CD4-positive, alpha-beta memory T cell (primary cell): Measurements from ENCODE around the gene DBF4. TPM values are rescaled to one million over a fixed set of nuclear protein-coding genes. Genes with fewer than 3 reads are reported as not detected.
"Not testable (repeated sequence)": the region's sequence is repeated elsewhere in the genome, so short reads cannot be mapped to it uniquely, and the experiment has no call there.

Source experiments
- CTCF ChIA-PET: fragments of 350-600 bp; sonication (Branson Sonifier 250); formaldehyde crosslinking; loops from one replicate; lab custom pipeline; 2021; ENCODE audit warnings: inconsistent platforms; ENCODE audit not compliant: partially characterized antibody; lab: Charles Lee
- POLR2A ChIA-PET: fragments of 350-600 bp; sonication (Branson Sonifier 250); formaldehyde crosslinking; loops from one replicate; lab custom pipeline; 2021; ENCODE audit not compliant: partially characterized antibody; lab: Charles Lee
- DNase-seq, 5 donors: peaks; one replicate each; pipeline versions ENCODE4 v3.0.0 to v3.0.0-alpha.2; 2020 to 2022; ENCODE audit warnings: mixed read lengths in 1 of 5
- H3K27ac ChIP-seq: one replicate; pipeline ENCODE4 v1.7.0; 2013; ENCODE audit warnings: low read depth, low read length
- H3K27me3 ChIP-seq: 2 replicates; pipeline ENCODE4 v1.7.0; 2013; ENCODE audit warnings: mild to moderate bottlenecking, low read length, moderate library complexity; ENCODE audit not compliant: insufficient read depth
- H3K36me3 ChIP-seq: 2 replicates; pipeline ENCODE4 v1.7.0; 2013; ENCODE audit warnings: mild to moderate bottlenecking, low read length, moderate library complexity; ENCODE audit not compliant: insufficient read depth
- H3K4me1 ChIP-seq: 2 replicates; pipeline ENCODE4 v1.7.0; 2013; ENCODE audit warnings: mild to moderate bottlenecking, low read length, moderate library complexity; ENCODE audit not compliant: insufficient read depth
- H3K4me3 ChIP-seq, 2 donors: one replicate each; pipeline ENCODE4 v1.7.0; 2013; ENCODE audit warnings: low read length in 2 of 2, mild to moderate bottlenecking in 1 of 2
- H3K9me3 ChIP-seq, 2 donors: one replicate each; pipeline ENCODE4 v1.7.0; 2013; ENCODE audit warnings: low read length in 2 of 2, control low read depth in 1 of 2; ENCODE audit not compliant: control insufficient read depth in 1 of 2
- H3K27ac Mint-ChIP-seq, 7 donors: one replicate each; pipeline ENCODE4 v1.8.0; 2020 to 2021; ENCODE audit warnings: mixed read lengths in 7 of 7, mild to moderate bottlenecking in 6 of 7, inconsistent platforms in 3 of 7, moderate library complexity in 3 of 7
- H3K27me3 Mint-ChIP-seq, 2 donors: one replicate each; pipeline ENCODE4 v1.8.0; 2020 to 2021; ENCODE audit warnings: mixed read lengths in 2 of 2
- H3K36me3 Mint-ChIP-seq, 2 donors: one replicate each; pipeline ENCODE4 v1.8.0; 2020 to 2021; ENCODE audit warnings: mixed read lengths in 2 of 2, inconsistent platforms in 1 of 2, mild to moderate bottlenecking in 1 of 2
- H3K4me1 Mint-ChIP-seq, 4 donors: one replicate each; pipeline ENCODE4 v1.8.0; 2020 to 2021; ENCODE audit warnings: mixed read lengths in 4 of 4, mild to moderate bottlenecking in 1 of 4
- H3K4me3 Mint-ChIP-seq, 8 donors: one replicate each; pipeline ENCODE4 v1.8.0; 2020 to 2021; ENCODE audit warnings: mixed read lengths in 8 of 8, mild to moderate bottlenecking in 7 of 8, moderate library complexity in 6 of 8, inconsistent platforms in 3 of 8
- H3K9me3 Mint-ChIP-seq, 8 donors: one replicate each; pipeline ENCODE4 v1.8.0; 2020 to 2021; ENCODE audit warnings: mixed read lengths in 8 of 8, mild to moderate bottlenecking in 5 of 8, inconsistent platforms in 3 of 8, moderate library complexity in 1 of 8
- intact Hi-C: fragments of 100-400 bp; cut with micrococcal nuclease; formaldehyde crosslinking; loops from one replicate; pipeline ENCODE4 v1.15.1; 2023
- polyA plus RNA-seq, 2 donors: library from polyadenylated mRNA; unstranded; fragments of 300-500 nt; fragmentation: Illumina TruSeq; gene quantifications; one replicate each; pipeline ENCODE4 v1.2.3, GENCODE V29; 2021
- total RNA-seq, 2 experiments: library from RNA; stranded (reverse); gene quantifications; one replicate each; pipeline ENCODE4 v1.2.3, GENCODE V29; 2021

The DBF4 gene
- total and polyA plus RNA-seq, 4 experiments from 2014 or later = 25.3 to 29.1 (median 27.9) TPM

- no peak for DNase-seq
- H3K9me3 ChIP-seq = no peaks in the 10 kb centered on the region
- H3K4me3 ChIP-seq = no peak overlapping the region
- CTCF ChIA-PET = no interaction called here
- no peaks in the 10 kb centered on the region for H3K27me3 ChIP-seq
- H3K36me3 ChIP-seq = peaks cover 8% of the 10 kb centered on the region
- no peaks in the 10 kb centered on the region for H3K9me3 Mint-ChIP-seq
- peaks cover 8% of the 10 kb centered on the region for H3K4me1 ChIP-seq
- no peak overlapping the region for H3K4me3 Mint-ChIP-seq
- intact Hi-C loops = loop anchor here (2.0 kb wide), 1 partner anchor 24 kb away; the partner anchor contains the start of genes DBF4 and SLC25A40
- H3K4me1 Mint-ChIP-seq = peaks cover 0 to 11% (median 3%) of the 10 kb centered on the region in 4 donors
- H3K27ac ChIP-seq = no peak overlapping the region
- POLR2A ChIA-PET = no interaction called here
- no peak overlapping the region for H3K27ac Mint-ChIP-seq
- peaks cover 31 to 33% of the 10 kb centered on the region in 2 donors for H3K36me3 Mint-ChIP-seq
- no peaks in the 10 kb centered on the region for H3K27me3 Mint-ChIP-seq
Measured at GRCh38 chr7:87852306-87852705, 24.0 kb upstream of the DBF4 start.

GRCh38 chr7:87853237-87853864 is 22.9 kb upstream of the DBF4 start:
- Mint-ChIP-seq H3K27me3 (no peaks in the 10 kb centered on the region), H3K27ac (no peak overlapping the region), H3K9me3 (no peaks in the 10 kb centered on the region), H3K4me1 (peaks cover 0 to 11% (median 3%) of the 10 kb centered on the region in 4 donors), H3K4me3 (no peak overlapping the region), H3K36me3 (peaks cover 40 to 41% of the 10 kb centered on the region in 2 donors)
- Histone ChIP-seq H3K27me3 (no peaks in the 10 kb centered on the region), H3K27ac (no peak overlapping the region), H3K4me1 (peaks cover 8% of the 10 kb centered on the region), H3K4me3 (no peak overlapping the region), H3K9me3 (no peaks in the 10 kb centered on the region), H3K36me3 (peaks cover 18% of the 10 kb centered on the region)
- POLR2A ChIA-PET = no interaction called here
- intact Hi-C loops = loop anchor here (2.0 kb wide), 1 partner anchor 23 kb away; the partner anchor contains the start of genes DBF4 and SLC25A40
- no peak for DNase-seq
- CTCF ChIA-PET = no interaction called here

GRCh38 chr7:87858417-87859100 is 17.7 kb upstream of the DBF4 start:
- Histone ChIP-seq H3K27ac (no peak overlapping the region), H3K27me3 (no peaks in the 10 kb centered on the region), H3K4me1 (peaks cover under 1% of the 10 kb centered on the region), H3K4me3 (no peak overlapping the region), H3K9me3 (no peaks in the 10 kb centered on the region), H3K36me3 (peaks cover 15% of the 10 kb centered on the region)
- no peaks in the 10 kb centered on the region for H3K9me3 Mint-ChIP-seq
- ChIA-PET POLR2A (no interaction called here), CTCF (no interaction called here)
- intact Hi-C loops = no loop called here
- no peak overlapping the region for H3K4me3 Mint-ChIP-seq
- peaks cover 5 to 11% (median 7%) of the 10 kb centered on the region in 4 donors for H3K4me1 Mint-ChIP-seq
- H3K27me3 Mint-ChIP-seq = no peaks in the 10 kb centered on the region
- peak overlapping the region in 4 of 7 donors; percentile 17 to 69 (median 49) for H3K27ac Mint-ChIP-seq
- no peak for DNase-seq
- H3K36me3 Mint-ChIP-seq = peaks cover 28 to 34% of the 10 kb centered on the region in 2 donors

- Histone ChIP-seq H3K36me3 (no peaks in the 10 kb centered on the region), H3K27ac (no peak overlapping the region), H3K4me1 (no peaks in the 10 kb centered on the region), H3K4me3 (no peak overlapping the region), H3K9me3 (peaks cover 0 to 12% of the 10 kb centered on the region in 2 donors), H3K27me3 (no peaks in the 10 kb centered on the region)
- CTCF ChIA-PET = interaction anchor here (1.5 kb wide), 1 partner anchor 21 kb away, joined by 4 read pairs; no protein-coding TSS in a partner anchor
- Mint-ChIP-seq H3K4me3 (peak overlapping the region in 1 of 8 donors; percentile 22), H3K4me1 (peaks cover 5 to 13% (median 6%) of the 10 kb centered on the region in 4 donors), H3K9me3 (peaks cover 0 to 34% (median 18%) of the 10 kb centered on the region in 8 donors), H3K36me3 (peaks cover 44 to 64% of the 10 kb centered on the region in 2 donors), H3K27ac (peak overlapping the region in 1 of 7 donors; percentile 46), H3K27me3 (no peaks in the 10 kb centered on the region)
- intact Hi-C loops = no loop called here
- POLR2A ChIA-PET = no interaction called here
- no peak for DNase-seq
Measured at GRCh38 chr7:87866089-87866488, 10.2 kb upstream of the DBF4 start.

- H3K4me3 ChIP-seq, H3K27me3 Mint-ChIP-seq, H3K27me3 ChIP-seq, DNase-seq, H3K36me3 ChIP-seq, POLR2A ChIA-PET, H3K27ac ChIP-seq, intact Hi-C loops, H3K4me1 ChIP-seq: not testable (repeated sequence)
- H3K36me3 Mint-ChIP-seq = peaks cover 47 to 68% of the 10 kb centered on the region in 2 donors
- H3K9me3 ChIP-seq = peaks cover 0 to 12% of the 10 kb centered on the region in 2 donors
- peaks cover 0 to 36% (median 18%) of the 10 kb centered on the region in 8 donors for H3K9me3 Mint-ChIP-seq
- CTCF ChIA-PET = interaction anchor here (1.5 kb wide), 1 partner anchor 21 kb away, joined by 4 read pairs; no protein-coding TSS in a partner anchor
- H3K4me1 Mint-ChIP-seq = peaks cover 5 to 13% (median 6%) of the 10 kb centered on the region in 4 donors
- H3K27ac Mint-ChIP-seq = peak overlapping the region in 2 of 7 donors; percentile 10 to 46
- H3K4me3 Mint-ChIP-seq = peak overlapping the region in 1 of 8 donors; percentile 22
Measured at GRCh38 chr7:87866533-87866932, 9.8 kb upstream of the DBF4 start.

- Mint-ChIP-seq H3K27me3 (no peaks in the 10 kb centered on the region), H3K9me3 (peaks cover 0 to 36% (median 21%) of the 10 kb centered on the region in 8 donors), H3K4me1 (peaks cover 23 to 35% (median 26%) of the 10 kb centered on the region in 4 donors), H3K27ac (no peak overlapping the region), H3K36me3 (peaks cover 55 to 68% of the 10 kb centered on the region in 2 donors), H3K4me3 (no peak overlapping the region)
- no peaks in the 10 kb centered on the region for H3K36me3 ChIP-seq
- peaks cover 0 to 12% of the 10 kb centered on the region in 2 donors for H3K9me3 ChIP-seq
- ChIA-PET CTCF (interaction anchor here (1.5 to 1.6 kb wide), 2 partner anchors 16 to 73 kb away, joined by 4 to 6 read pairs; no protein-coding TSS in a partner anchor), POLR2A (no interaction called here)
- no peak overlapping the region for H3K4me3 ChIP-seq
- H3K4me1 ChIP-seq = peaks cover 19% of the 10 kb centered on the region
- intact Hi-C loops = no loop called here
- no peak for DNase-seq
- H3K27me3 ChIP-seq = no peaks in the 10 kb centered on the region
- no peak overlapping the region for H3K27ac ChIP-seq
Measured at GRCh38 chr7:87870471-87870870, 5.8 kb upstream of the DBF4 start.

GRCh38 chr7:87872346-87872745 is 3.9 kb upstream of the DBF4 start:
- Histone ChIP-seq H3K4me3 (no peak overlapping the region), H3K27ac (no peak overlapping the region), H3K4me1 (peaks cover 19% of the 10 kb centered on the region), H3K36me3 (no peaks in the 10 kb centered on the region), H3K9me3 (no peaks in the 10 kb centered on the region), H3K27me3 (no peaks in the 10 kb centered on the region)
- Mint-ChIP-seq H3K27ac (no peak overlapping the region), H3K9me3 (peaks cover 0 to 18% (median 7%) of the 10 kb centered on the region in 8 donors), H3K27me3 (no peaks in the 10 kb centered on the region), H3K4me1 (peaks cover 23 to 36% (median 26%) of the 10 kb centered on the region in 4 donors), H3K36me3 (peaks cover 46 to 50% of the 10 kb centered on the region in 2 donors), H3K4me3 (peak overlapping the region in 1 of 8 donors; percentile 2)
- DNase-seq = no peak
- intact Hi-C loops = no loop called here
- CTCF ChIA-PET = interaction anchor here (1.0 kb wide), 1 partner anchor 46 kb away, joined by 3 read pairs; no protein-coding TSS in a partner anchor
- POLR2A ChIA-PET = no interaction called here
